SU-DHL-6 (cell line): ENCODE results near the gene MMP17.

Experiments used
- H2AFZ ChIP-seq: fragments of 200-600 bp; sonication (generic); 2 replicates; pipeline ENCODE4 v1.6.1; 2014; ENCODE audit warnings: low read depth, mild to moderate bottlenecking, moderate library complexity, mixed read lengths, antibody characterized with exemption, low read length; ENCODE audit not compliant: severe bottlenecking
- H3F3A ChIP-seq: fragments of 200-600 bp; shearing (Covaris generic); 2 replicates; pipeline ENCODE4 v1.6.0; 2016; ENCODE audit warnings: antibody characterized with exemption, mild to moderate bottlenecking; ENCODE audit not compliant: insufficient read depth
- H3K27ac ChIP-seq: fragments of 200-600 bp; sonication (generic); 2 replicates; pipeline ENCODE4 v1.5.1; 2016; ENCODE audit warnings: low read depth, mild to moderate bottlenecking, low read length, moderate library complexity, mixed read lengths
- H3K27me3 ChIP-seq: fragments of 200-600 bp; sonication (generic), shearing (Covaris generic); 2 replicates; pipeline ENCODE4 v1.6.0; 2014; ENCODE audit warnings: mild to moderate bottlenecking, low read length
- H3K36me3 ChIP-seq: fragments of 200-600 bp; sonication (generic); 2 replicates; pipeline ENCODE4 v1.6.1; 2014; ENCODE audit warnings: mild to moderate bottlenecking, low read length, mixed read lengths
- H3K4me2 ChIP-seq: fragments of 300-600, 200-600 bp; shearing (Covaris generic), sonication (generic); 2 replicates; pipeline ENCODE4 v1.6.0; 2014; ENCODE audit warnings: low read length, low read depth, mild to moderate bottlenecking; ENCODE audit not compliant: poor library complexity, severe bottlenecking
- H3K4me3 ChIP-seq: fragments of 200-600 bp; sonication (generic); 2 replicates; pipeline ENCODE4 v1.5.1; 2014; ENCODE audit warnings: antibody characterized with exemption, low read length, mild to moderate bottlenecking, mixed read lengths; ENCODE audit not compliant: insufficient read depth, poor library complexity, severe bottlenecking
- H3K79me2 ChIP-seq: fragments of 200-600 bp; sonication (generic); 2 replicates; pipeline ENCODE4 v1.6.1; 2014; ENCODE audit warnings: mild to moderate bottlenecking, low read length, moderate library complexity; ENCODE audit not compliant: insufficient read depth
- H3K9ac ChIP-seq: fragments of 200-600 bp; sonication (generic); 2 replicates; pipeline ENCODE4 v1.7.0; 2014; ENCODE audit warnings: mild to moderate bottlenecking, low read length
- H3K9me2 ChIP-seq: fragments of 200-600 bp; sonication (generic); replicated peaks from 2 replicates; pipeline ENCODE4 v1.6.1; 2014; ENCODE audit warnings: low read length; ENCODE audit not compliant: insufficient read depth
- H3K9me3 ChIP-seq: fragments of 200-600 bp; sonication (generic); 2 replicates; pipeline ENCODE4 v1.6.1; 2014; ENCODE audit warnings: low read length, mixed read lengths; ENCODE audit not compliant: insufficient read depth
- H4K20me1 ChIP-seq: fragments of 200-600 bp; sonication (generic); 2 replicates; pipeline ENCODE4 v1.6.1; 2014; ENCODE audit warnings: low read depth, mild to moderate bottlenecking, antibody characterized with exemption, low read length, moderate library complexity, mixed read lengths
- CTCF ChIP-seq: fragments of 200-600 bp; sonication (generic); IDR thresholded peaks from one replicate; pipeline ENCODE4 v1.5.1; 2017; ENCODE audit warnings: antibody characterized with exemption, mild to moderate bottlenecking, low read length, moderate library complexity; ENCODE audit not compliant: insufficient read depth, poor library complexity, severe bottlenecking
- EZH2phosphoT487 ChIP-seq: fragments of 200-600 bp; sonication (generic), shearing (Covaris generic); conservative IDR thresholded peaks from 2 replicates; pipeline ENCODE4 v1.6.1; 2018; ENCODE audit warnings: mild to moderate bottlenecking, antibody characterized with exemption, low read length, moderate library complexity, mixed read lengths

MMP17 gene

GRCh38 chr12:131818821-131819585 is 9.2 kb upstream of the MMP17 start:
- no peak overlapping the region for H3K4me2 ChIP-seq
- H3K9me3 ChIP-seq: no peaks in the 10 kb centered on the region
- H3K36me3 ChIP-seq: no peaks in the 10 kb centered on the region
- no peak overlapping the region for H3K4me3 ChIP-seq
- H3K9me2 ChIP-seq: no peaks in the 10 kb centered on the region
- H3K79me2 ChIP-seq: no peaks in the 10 kb centered on the region
- H3K27me3 ChIP-seq: no peaks in the 10 kb centered on the region
- H3F3A ChIP-seq: no peaks in the 10 kb centered on the region
- no peaks in the 10 kb centered on the region for H4K20me1 ChIP-seq
- H3K9ac ChIP-seq: no peak overlapping the region
- no peak for TF ChIP-seq EZH2phosphoT487
- TF ChIP-seq CTCF: no peak
- no peak overlapping the region for H3K27ac ChIP-seq
- no peak overlapping the region for H2AFZ ChIP-seq

GRCh38 chr12:131824450-131824849 is 3.7 kb upstream of the MMP17 start:
- Histone ChIP-seq H3K9ac (no peak overlapping the region), H3K27me3 (no peaks in the 10 kb centered on the region), H3K36me3 (no peaks in the 10 kb centered on the region), H2AFZ (no peak overlapping the region), H3K9me3 (no peaks in the 10 kb centered on the region), H3K4me2 (no peak overlapping the region), H3K4me3 (no peak overlapping the region), H3K9me2 (no peaks in the 10 kb centered on the region), H3K79me2 (no peaks in the 10 kb centered on the region), H3F3A (no peaks in the 10 kb centered on the region), H4K20me1 (no peaks in the 10 kb centered on the region), H3K27ac (no peak overlapping the region)
- TF ChIP-seq EZH2phosphoT487 (no peak), CTCF (no peak)

- Histone ChIP-seq H3K9ac (no peak overlapping the region), H3K4me3 (no peak overlapping the region), H2AFZ (no peak overlapping the region), H3K4me2 (no peak overlapping the region), H3K9me2 (no peaks in the 10 kb centered on the region), H3K79me2 (no peaks in the 10 kb centered on the region), H3F3A (no peaks in the 10 kb centered on the region), H3K9me3 (no peaks in the 10 kb centered on the region), H4K20me1 (no peaks in the 10 kb centered on the region), H3K27me3 (no peaks in the 10 kb centered on the region), H3K27ac (no peak overlapping the region), H3K36me3 (no peaks in the 10 kb centered on the region)
- TF ChIP-seq CTCF (no peak), EZH2phosphoT487 (no peak)
Observed at GRCh38 chr12:131825146-131825892, 2.9 kb upstream of the MMP17 start.
